ENCODE measurements around the gene SP1. TPM values are rescaled to one million over a fixed set of nuclear protein-coding genes. Genes with fewer than 3 reads are reported as not detected.
A peak's percentile ranks its signal among the peaks of the same experiment; 100 is the strongest.

SP1 gene
- total RNA-seq, 2 experiments from 2014 or later: 66.1 to 72.8 TPM

DNA sequence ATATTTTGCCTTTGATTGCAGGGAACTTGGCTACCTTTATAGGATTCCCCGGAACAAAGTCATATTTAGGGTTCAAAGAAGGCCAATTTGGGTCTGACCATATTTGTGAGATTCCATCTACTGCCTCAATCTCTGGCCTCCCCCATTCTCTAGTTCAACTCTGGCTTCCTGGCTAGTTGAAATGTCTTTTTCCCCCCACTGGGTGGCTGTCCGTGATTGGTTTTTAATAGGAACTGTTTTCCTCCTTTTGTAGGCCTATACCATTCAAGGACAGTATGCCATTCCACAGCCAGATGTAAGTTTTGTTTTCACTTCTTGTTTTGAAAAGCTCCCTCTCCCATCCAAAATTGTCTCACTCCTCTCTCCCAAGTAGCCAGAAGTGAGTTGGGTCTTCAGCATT lies 85.7 kb downstream of the SP1 start:
- ChIA-PET POLR2A (interaction anchor here (1.3 to 2.5 kb wide), 3 partner anchors 8 to 18 kb away, joined by 3 to 16 read pairs (median 4); no protein-coding TSS in a partner anchor), CTCF (interaction anchor here (0.6 to 1.7 kb wide), 2 partner anchors 11 to 141 kb away, joined by 3 to 8 read pairs; no protein-coding TSS in a partner anchor)
- Mint-ChIP-seq H3K9me3 (no peaks in the 10 kb centered on the region), H3K4me3 (no peak overlapping the region), H3K36me3 (peaks cover 77% of the 10 kb centered on the region), H3K4me1 (ENCODE audit: low read depth) (peaks cover 32% of the 10 kb centered on the region), H3K27me3 (no peaks in the 10 kb centered on the region), H3K27ac (peak overlapping the region; percentile 40)
- DNase-seq: no peak
- intact Hi-C loops (cut with micrococcal nuclease): no loop called here

Other genes with a start within 250 kb of the SP1 start
- 10 to 100 TPM; 32.6 to 37.5 TPM for gene ZNF740, start 199.5 kb upstream of the SP1 start, total RNA-seq
- 10 to 100 TPM; 21.4 to 23.7 TPM for gene CSAD, start 199.3 kb upstream of the SP1 start, total RNA-seq
- 100 to 1,000 TPM; 168 to 169 TPM for gene ITGB7, start 172.9 kb upstream of the SP1 start, total RNA-seq
- gene RARG, start 148.0 kb upstream of the SP1 start, total RNA-seq: 10 to 100 TPM; 21.8 to 25.2 TPM
- 10 to 100 TPM; 70.0 to 77.2 TPM for gene ESPL1, start 111.9 kb upstream of the SP1 start, total RNA-seq
- 100 to 1,000 TPM; 354 to 359 TPM for gene PFDN5, start 84.6 kb upstream of the SP1 start, total RNA-seq
- gene MYG1, start 80.5 kb upstream of the SP1 start, total RNA-seq: 10 to 100 TPM; 77.9 to 82.5 TPM
- 10 to 100 TPM; 74.5 to 80.7 TPM for gene AAAS, start 58.6 kb upstream of the SP1 start, total RNA-seq
- gene SP7, start 43.8 kb upstream of the SP1 start, total RNA-seq: not detected
- not detected for gene AMHR2, start 43.7 kb downstream of the SP1 start, total RNA-seq
- gene PRR13, start 61.6 kb downstream of the SP1 start, total RNA-seq: 100 to 1,000 TPM; 218 to 221 TPM
- gene PCBP2, start 71.9 kb downstream of the SP1 start, total RNA-seq: 100 to 1,000 TPM; 897 to 926 TPM
- 10 to 100 TPM; 13.0 to 14.7 TPM for gene MAP3K12, start 119.3 kb downstream of the SP1 start, total RNA-seq
- 10 to 100 TPM; 27.5 to 29.7 TPM for gene TARBP2, start 121.1 kb downstream of the SP1 start, total RNA-seq
- gene NPFF, start 127.3 kb downstream of the SP1 start, total RNA-seq: under 1 TPM in 1 of 2 experiments, not detected in 1; 0.58 TPM
- gene ATF7, start 246.2 kb downstream of the SP1 start, total RNA-seq: 10 to 100 TPM; 19.3 to 20.7 TPM

Data from activated CD4-positive, alpha-beta memory T cell treated with anti-CD3 and anti-CD28 coated beads for 36 hours (primary cell).